H9 (cell line): ENCODE results near the gene MICOS13. TPM values are rescaled to one million over a fixed set of nuclear protein-coding genes. Genes with fewer than 3 reads are reported as not detected.

Experiments
- DNase-seq: peaks from one replicate; pipeline ENCODE4 v3.0.0-alpha.2; 2017
- H2AFZ ChIP-seq: one replicate; pipeline ENCODE4 v1.6.1; 2013; ENCODE audit warnings: mild to moderate bottlenecking, low read length, control low read depth, moderate library complexity
- H2AK5ac ChIP-seq: 2 replicates; pipeline ENCODE4 v1.6.1; 2013; ENCODE audit warnings: low read length, control low read depth, mixed read lengths; ENCODE audit not compliant: insufficient read length
- H2BK120ac ChIP-seq: one replicate; pipeline ENCODE4 v1.6.1; 2013; ENCODE audit warnings: low read depth, mild to moderate bottlenecking, low read length, control low read depth, inconsistent platforms; ENCODE audit not compliant: poor library complexity, severe bottlenecking
- H2BK12ac ChIP-seq: 2 replicates; pipeline ENCODE4 v1.6.1; 2013; ENCODE audit warnings: low read length, control low read depth, mixed read lengths, low read depth; ENCODE audit not compliant: insufficient read length
- H2BK15ac ChIP-seq: 2 replicates; pipeline ENCODE4 v1.6.1; 2013; ENCODE audit warnings: low read depth, low read length, control low read depth
- H2BK20ac ChIP-seq: one replicate; pipeline ENCODE4 v1.6.1; 2013; ENCODE audit warnings: low read depth, mild to moderate bottlenecking, low read length, control low read depth, inconsistent platforms; ENCODE audit not compliant: poor library complexity, severe bottlenecking
- H2BK5ac ChIP-seq: 2 replicates; pipeline ENCODE4 v1.6.1; 2013; ENCODE audit warnings: low read length, control low read depth, mixed read lengths; ENCODE audit not compliant: insufficient read length
- H3K14ac ChIP-seq: 2 replicates; pipeline ENCODE4 v1.6.1; 2013; ENCODE audit warnings: low read length, control low read depth; ENCODE audit not compliant: insufficient read depth
- H3K18ac ChIP-seq: 2 replicates; pipeline ENCODE4 v1.6.1; 2013; ENCODE audit warnings: low read depth, mild to moderate bottlenecking, mixed read lengths, low read length, control low read depth; ENCODE audit not compliant: insufficient read length
- H3K23ac ChIP-seq: 2 replicates; pipeline ENCODE4 v1.6.1; 2013; ENCODE audit warnings: low read length, control low read depth, mixed read lengths, low read depth; ENCODE audit not compliant: insufficient read length
- H3K23me2 ChIP-seq: 2 replicates; pipeline ENCODE4 v1.6.1; 2013; ENCODE audit warnings: low read depth, mild to moderate bottlenecking, mixed read lengths, low read length, control low read depth; ENCODE audit not compliant: insufficient read length, poor library complexity, severe bottlenecking
- H3K27ac ChIP-seq: 2 replicates; pipeline ENCODE4 v1.5.1; 2013; ENCODE audit warnings: low read length, control low read depth, mixed read lengths, low read depth; ENCODE audit not compliant: insufficient read length
- H3K27me3 ChIP-seq: 2 replicates; pipeline ENCODE4 v1.6.1; 2013; ENCODE audit warnings: low read length, control low read depth, inconsistent platforms; ENCODE audit not compliant: insufficient read depth
- H3K4ac ChIP-seq: 2 replicates; pipeline ENCODE4 v1.6.1; 2013; ENCODE audit warnings: low read depth, mild to moderate bottlenecking, control low read depth, inconsistent platforms, low read length, moderate library complexity
- H3K4me1 ChIP-seq: 2 replicates; pipeline ENCODE4 v1.6.1; 2013; ENCODE audit warnings: low read length, control low read depth, inconsistent platforms; ENCODE audit not compliant: insufficient read depth
- H3K4me2 ChIP-seq: 2 replicates; pipeline ENCODE4 v1.6.1; 2013; ENCODE audit warnings: low read length, control low read depth, mixed read lengths; ENCODE audit not compliant: insufficient read length, insufficient read depth
- H3K56ac ChIP-seq: 2 replicates; pipeline ENCODE4 v1.6.1; 2013; ENCODE audit warnings: low read depth, mild to moderate bottlenecking, mixed read lengths, low read length, control low read depth; ENCODE audit not compliant: insufficient read length
- H3K79me1 ChIP-seq: 2 replicates; pipeline ENCODE4 v1.6.1; 2013; ENCODE audit warnings: low read depth, mild to moderate bottlenecking, moderate library complexity, low read length, control low read depth, inconsistent platforms; ENCODE audit not compliant: insufficient read depth, poor library complexity, severe bottlenecking
- H3K79me2 ChIP-seq: 2 replicates; pipeline ENCODE4 v1.6.1; 2013; ENCODE audit warnings: low read length, control low read depth, inconsistent platforms; ENCODE audit not compliant: insufficient read depth
- H3K9ac ChIP-seq: 2 replicates; pipeline ENCODE4 v1.6.1; 2013; ENCODE audit warnings: low read length, control low read depth, mixed read lengths; ENCODE audit not compliant: insufficient read length; ENCODE audit errors: extremely low read depth
- H3K9me3 ChIP-seq: one replicate; pipeline ENCODE4 v1.6.1; 2013; ENCODE audit warnings: low read depth, low read length, inconsistent platforms; ENCODE audit not compliant: control insufficient read depth
- H3T11ph ChIP-seq: one replicate; pipeline ENCODE4 v1.6.1; 2013; ENCODE audit warnings: mild to moderate bottlenecking, low read length, control low read depth, inconsistent platforms
- H4K20me1 ChIP-seq: one replicate; pipeline ENCODE4 v1.6.1; 2013; ENCODE audit not compliant: control insufficient read depth, insufficient read length, insufficient read depth
- H4K5ac ChIP-seq: 2 replicates; pipeline ENCODE4 v1.6.1; 2013; ENCODE audit warnings: low read depth, mild to moderate bottlenecking, mixed read lengths, low read length, control low read depth; ENCODE audit not compliant: insufficient read length
- H4K8ac ChIP-seq: replicated peaks from 2 replicates; pipeline ENCODE4 v1.6.1; 2013; ENCODE audit warnings: low read length, control low read depth, mixed read lengths, low read depth; ENCODE audit not compliant: insufficient read length
- H4K91ac ChIP-seq: 2 replicates; pipeline ENCODE4 v1.6.1; 2013; ENCODE audit warnings: low read depth, mild to moderate bottlenecking, moderate library complexity, mixed read lengths, low read length, control low read depth; ENCODE audit not compliant: insufficient read length
- H3K27ac Mint-ChIP-seq, 3 experiments: 2 replicates in 2 of 3; 3 replicates in 1 of 3; pipeline ENCODE4 v1.8.0; 2020 to 2021; ENCODE audit warnings: mixed read lengths in 3 of 3, mild to moderate bottlenecking in 1 of 3, moderate library complexity in 1 of 3
- H3K27me3 Mint-ChIP-seq: 2 replicates; pipeline ENCODE4 v1.8.0; 2021; ENCODE audit warnings: low read depth, mild to moderate bottlenecking, moderate library complexity, mixed read lengths
- H3K36me3 Mint-ChIP-seq, 3 experiments: 2 replicates in 2 of 3; 3 replicates in 1 of 3; pipeline ENCODE4 v1.8.0; 2020 to 2021; ENCODE audit warnings: low read depth in 3 of 3, mixed read lengths in 3 of 3; ENCODE audit not compliant: insufficient read depth in 1 of 3
- H3K4me1 Mint-ChIP-seq, 2 experiments: 2 replicates each; pipeline ENCODE4 v1.8.0; 2020; ENCODE audit warnings: mixed read lengths in 2 of 2
- H3K4me3 Mint-ChIP-seq, 2 experiments: 2 replicates in 1 of 2; 3 replicates in 1 of 2; pipeline ENCODE4 v1.8.0; 2020 to 2021; ENCODE audit warnings: mild to moderate bottlenecking in 2 of 2, mixed read lengths in 2 of 2, moderate library complexity in 1 of 2
- H3K9me3 Mint-ChIP-seq, 2 experiments: 2 replicates in 1 of 2; 3 replicates in 1 of 2; pipeline ENCODE4 v1.8.0; 2020; ENCODE audit warnings: mild to moderate bottlenecking in 2 of 2, mixed read lengths in 2 of 2, moderate library complexity in 1 of 2
- CTCF ChIP-seq: fragments of 200-600 bp; sonication (generic); conservative IDR thresholded peaks from 3 replicates; pipeline ENCODE4 v1.8.0; 2021; ENCODE audit warnings: antibody characterized with exemption, mild to moderate bottlenecking
- WGBS: extraction: QIAGEN DNeasy Blood & Tissue Kit; methylation state at CpG from one replicate; pipeline ENCODE4 v1.1.7; 2013; ENCODE audit warnings: missing lambda C conversion rate, low lambda C conversion rate, mixed read lengths; ENCODE audit not compliant: insufficient read length; ENCODE audit errors: extremely low coverage; 5-methylcytosine and 5-hydroxymethylcytosine counted together
- total RNA-seq: library from RNA; stranded (reverse); gene quantifications from 2 replicates; pipeline ENCODE4 v1.2.1, GENCODE V29; 2021

The MICOS13 gene
- total RNA-seq, 1 experiment from 2014 or later = 23.8 TPM

GRCh38 chr19:5707576-5708575, 27.6 kb upstream of the MICOS13 start:
- TF ChIP-seq CTCF = no peak
- Histone ChIP-seq H3K9me3 (no peaks in the 10 kb centered on the region), H2BK5ac (no peak overlapping the region), H4K8ac (no peak overlapping the region), H3K79me2 (no peaks in the 10 kb centered on the region), H3K23ac (no peak overlapping the region), H3K18ac (no peak overlapping the region), H3K9ac (no peak overlapping the region), H2AFZ (no peak overlapping the region), H4K5ac (no peak overlapping the region), H3K27ac (no peak overlapping the region), H3K4me1 (no peaks in the 10 kb centered on the region), H3K56ac (no peak overlapping the region), H3K4me2 (no peak overlapping the region), H2BK12ac (no peak overlapping the region), H2BK120ac (no peak overlapping the region), H2AK5ac (no peak overlapping the region), H2BK20ac (no peak overlapping the region), H3K79me1 (no peaks in the 10 kb centered on the region), H3K23me2 (peaks cover 2% of the 10 kb centered on the region), H3T11ph (no peak overlapping the region), H3K4ac (no peak overlapping the region), H3K27me3 (no peaks in the 10 kb centered on the region), H2BK15ac (no peak overlapping the region), H3K14ac (no peak overlapping the region), H4K20me1 (no peaks in the 10 kb centered on the region), H4K91ac (no peak overlapping the region)
- no peaks in the 10 kb centered on the region; the same call in 1 of the 2 replicates for H3K27me3 Mint-ChIP-seq
- no peak overlapping the region for H3K27ac Mint-ChIP-seq
- H3K36me3 Mint-ChIP-seq = peaks cover 48 to 92% (median 74%) of the 10 kb centered on the region in 3 experiments
- WGBS = no CpG with 5 or more reads among the region's 37 CpGs
- DNase-seq = no peak
- H3K9me3 Mint-ChIP-seq = 0 out of 5 replicates have a peak, but pooled peaks cover 0 to 3% of the 10 kb centered on the region in 2 experiments
- H3K4me1 Mint-ChIP-seq = no peaks in the 10 kb centered on the region
- H3K4me3 Mint-ChIP-seq = no peak overlapping the region
